GM18502 (cell line): ENCODE measurements around the gene ANKDD1A.

Experiments
- ATAC-seq: cut with Tn5 transposase; IDR thresholded peaks from one replicate; pipeline ENCODE4 v1.9.1; 2021; ENCODE audit warnings: mild to moderate bottlenecking; ENCODE audit not compliant: unreplicated experiment, poor library complexity

Gene ANKDD1A

GRCh38 chr15:64951777-64952418, 40.2 kb downstream of the ANKDD1A start:
- no peak for ATAC-seq

- no peak for ATAC-seq
Observed at GRCh38 chr15:64954395-64954794, 42.7 kb downstream of the ANKDD1A start.

DNA sequence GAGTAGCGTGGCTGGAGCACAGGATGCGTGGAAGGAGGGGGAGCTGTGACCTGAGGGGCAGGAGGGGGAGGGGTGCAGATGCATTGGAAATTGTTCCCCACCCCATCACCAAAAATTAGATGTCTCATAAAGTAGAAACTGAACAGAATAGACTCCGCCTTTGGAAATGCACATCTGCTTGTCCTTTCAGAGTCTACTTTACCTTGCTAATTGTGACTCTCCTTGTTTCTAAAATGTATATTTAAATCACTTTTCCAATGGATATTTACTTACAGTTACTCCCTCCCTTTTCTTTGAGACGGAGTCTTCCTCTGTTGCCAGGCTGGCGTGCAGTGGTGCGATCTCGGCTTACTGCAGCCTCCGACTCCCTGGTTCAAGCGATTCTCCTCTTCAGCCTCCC, 47.4 kb downstream of the ANKDD1A start:
- ATAC-seq, result no peak

- no peak for ATAC-seq
Observed at GRCh38 chr15:64960153-64960552, 48.5 kb downstream of the ANKDD1A start.

DNA sequence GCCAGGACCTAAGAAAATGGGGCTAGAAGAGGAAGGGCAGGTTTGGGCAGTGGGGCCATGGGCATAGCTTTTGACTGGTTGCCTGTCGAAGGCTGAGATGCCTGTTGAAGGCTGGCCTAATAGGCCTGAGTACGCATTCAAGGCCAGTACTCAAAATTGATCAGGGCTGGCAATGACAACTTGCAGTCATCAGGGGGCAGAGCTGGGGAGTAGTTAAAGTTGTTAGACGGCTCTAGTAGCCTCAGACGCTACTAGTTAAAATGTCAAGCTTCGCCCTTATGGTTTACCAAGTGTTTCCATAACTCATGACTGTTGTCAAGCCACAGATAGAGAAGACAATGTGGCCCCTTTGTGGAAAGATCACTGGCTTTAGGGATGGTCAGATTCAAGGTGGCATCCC, 49.3 kb downstream of the ANKDD1A start:
- ATAC-seq, result no peak

GRCh38 chr15:64969401-64969800, 57.7 kb downstream of the ANKDD1A start:
- ATAC-seq, result no peak

- no peak for ATAC-seq
Observed at GRCh38 chr15:64970698-64971097, 59.0 kb downstream of the ANKDD1A start.

GRCh38 chr15:64975390-64975789, 63.7 kb downstream of the ANKDD1A start:
- no peak for ATAC-seq

DNA sequence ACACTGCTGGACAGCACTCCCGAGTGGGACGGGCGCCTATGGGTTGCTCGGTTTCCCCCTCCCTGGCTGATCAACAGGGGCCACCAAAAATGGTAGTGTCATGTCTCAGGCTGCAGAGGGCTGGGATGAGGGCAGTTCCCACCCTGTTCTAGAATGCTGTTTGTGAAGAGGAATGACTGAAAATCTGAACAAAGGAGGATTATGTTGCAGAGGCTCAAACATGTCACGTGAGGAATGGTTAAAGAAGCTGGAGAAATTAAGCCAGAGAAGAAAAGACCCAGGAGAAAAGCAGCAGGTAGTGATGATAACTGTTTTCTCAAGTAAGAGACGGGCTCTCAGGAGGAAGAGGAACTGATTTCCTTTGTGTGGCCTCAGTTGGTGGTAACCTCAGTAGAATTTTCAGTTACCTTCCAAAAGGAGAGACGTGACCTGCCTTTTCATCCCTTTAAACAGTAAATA, 67.6 kb downstream of the ANKDD1A start:
- no peak for ATAC-seq

DNA sequence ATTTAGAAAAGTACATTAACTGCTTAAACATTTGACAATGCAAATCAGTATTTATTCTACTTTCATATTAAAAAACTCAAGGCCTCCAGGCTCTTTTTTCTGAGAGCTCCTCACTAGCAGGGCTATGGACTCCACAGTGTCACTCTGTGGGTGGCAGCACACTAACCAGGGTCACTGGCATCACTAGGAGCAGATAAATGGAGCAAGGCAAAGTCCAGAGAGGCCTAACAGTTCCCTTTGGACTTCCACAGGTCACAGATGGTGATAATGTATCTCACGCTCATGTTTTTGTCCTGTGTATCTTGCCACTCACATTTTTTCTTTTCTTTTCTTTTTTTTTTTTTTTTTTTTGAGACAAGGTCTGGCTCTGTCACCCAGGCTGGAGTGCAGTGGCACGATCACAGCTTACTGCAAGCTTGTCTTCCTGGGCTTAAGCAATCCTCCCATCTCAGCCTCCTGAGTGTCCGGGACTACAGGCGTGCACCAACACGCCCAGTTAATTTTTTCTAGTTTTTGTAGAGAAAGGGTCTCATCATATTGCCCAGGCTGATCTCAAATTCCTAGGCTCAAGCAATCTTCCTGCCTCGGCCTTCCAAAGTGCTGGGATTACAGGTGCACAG, 70.2 kb downstream of the ANKDD1A start:
- ATAC-seq, result no peak

DNA sequence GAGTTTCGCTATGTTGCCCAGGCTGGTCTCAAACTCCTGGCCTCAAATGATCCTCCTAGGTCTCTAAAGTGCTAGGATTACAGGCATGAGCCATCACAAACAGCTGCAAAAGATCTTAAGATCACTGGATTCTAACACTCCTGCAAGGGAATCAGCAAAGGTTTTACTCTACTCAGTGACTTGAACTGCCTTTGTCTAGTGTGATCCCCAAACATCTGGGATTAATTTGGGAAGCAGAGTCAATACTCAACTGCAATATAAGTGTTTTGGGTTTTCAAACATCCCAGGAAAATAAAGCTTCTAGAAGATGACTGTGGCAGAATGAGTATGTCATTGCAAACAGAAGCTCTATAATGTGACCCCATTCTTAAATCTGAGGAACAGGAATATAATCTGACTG, 70.8 kb downstream of the ANKDD1A start:
- ATAC-seq, result no peak

DNA sequence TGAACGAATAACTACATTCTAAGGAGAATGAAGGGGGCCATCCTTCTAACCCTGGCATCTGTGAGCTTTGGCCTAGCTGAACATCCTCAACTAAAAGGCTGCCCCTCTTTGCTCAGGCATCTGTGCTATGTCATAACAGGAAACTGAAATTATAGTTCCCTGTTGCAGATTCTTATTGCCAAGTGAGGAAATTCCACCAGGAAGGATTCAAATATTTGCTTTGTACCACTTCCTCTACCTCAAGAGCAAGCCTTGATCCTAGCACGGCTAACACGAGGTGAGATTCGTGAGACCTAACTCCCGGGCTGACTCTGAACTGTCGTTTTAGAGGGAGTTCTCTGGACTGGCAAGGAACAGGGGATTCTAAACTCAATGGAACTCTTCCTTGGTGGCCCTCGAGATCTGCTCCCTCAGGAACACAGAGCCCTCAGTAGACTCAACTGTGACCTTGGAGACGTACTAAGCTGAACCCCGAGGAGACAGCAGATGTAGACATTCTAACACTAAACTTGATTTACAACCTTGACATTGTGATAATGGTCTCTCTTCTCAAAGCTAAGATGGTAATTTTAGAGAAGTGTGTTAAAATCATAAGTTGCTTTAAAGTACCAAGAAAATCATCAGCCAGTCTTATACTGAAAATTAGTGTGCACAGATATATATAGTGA, 73.8 kb downstream of the ANKDD1A start:
- no peak for ATAC-seq

- ATAC-seq, result no peak
Observed at GRCh38 chr15:64987136-64987535, 75.4 kb downstream of the ANKDD1A start.

GRCh38 chr15:64989416-64990167, 77.9 kb downstream of the ANKDD1A start, which contains the start of gene SPG21:
SPG21 (minus strand) TSS chr15:64989914; CDS start chr15:64983569, 6,345 bp downstream.
- ATAC-seq, result peak; percentile 96

DNA sequence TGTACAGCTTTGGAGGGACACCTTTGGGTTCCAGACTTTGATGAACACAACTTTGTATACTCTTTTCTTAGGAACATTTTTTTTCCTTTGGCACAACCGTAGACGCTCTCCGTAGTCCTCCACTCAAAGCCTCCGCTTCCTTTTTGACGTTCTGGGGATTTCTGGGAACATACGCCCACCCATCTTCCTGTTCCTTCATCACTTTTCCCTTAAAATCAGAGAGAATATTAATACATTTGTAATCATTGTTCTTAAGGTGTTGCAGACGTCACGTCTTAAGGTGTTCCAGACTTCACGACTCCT, 78.4 kb downstream of the ANKDD1A start:
- ATAC-seq, result no peak

DNA sequence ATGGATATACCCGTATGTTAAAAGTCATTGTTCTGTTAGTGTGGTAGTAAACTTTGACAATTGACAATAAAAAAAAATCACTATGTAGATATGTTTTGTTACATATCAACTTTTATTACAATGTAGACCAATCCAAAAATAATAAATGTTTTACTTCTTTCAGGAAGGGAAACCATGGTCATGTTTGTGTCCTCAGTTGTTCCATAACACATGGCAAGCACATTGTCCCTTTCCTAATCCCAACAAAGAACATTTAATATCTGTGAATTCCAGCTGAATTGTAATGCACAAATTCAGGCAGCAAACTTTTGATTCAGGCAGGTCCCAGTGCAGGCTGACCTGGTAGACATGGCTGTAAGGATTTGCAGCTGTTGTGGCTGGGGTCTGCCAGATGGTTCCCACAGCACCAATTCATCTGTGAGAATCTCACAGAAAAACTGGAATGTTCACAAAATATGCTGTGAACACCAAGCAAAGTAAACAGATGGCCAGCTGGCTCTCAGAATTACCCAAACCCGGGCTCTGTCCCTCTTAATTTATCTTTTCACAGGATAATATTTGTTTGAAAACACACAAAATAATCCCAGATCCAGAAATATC, 79.9 kb downstream of the ANKDD1A start:
- ATAC-seq, result no peak

DNA sequence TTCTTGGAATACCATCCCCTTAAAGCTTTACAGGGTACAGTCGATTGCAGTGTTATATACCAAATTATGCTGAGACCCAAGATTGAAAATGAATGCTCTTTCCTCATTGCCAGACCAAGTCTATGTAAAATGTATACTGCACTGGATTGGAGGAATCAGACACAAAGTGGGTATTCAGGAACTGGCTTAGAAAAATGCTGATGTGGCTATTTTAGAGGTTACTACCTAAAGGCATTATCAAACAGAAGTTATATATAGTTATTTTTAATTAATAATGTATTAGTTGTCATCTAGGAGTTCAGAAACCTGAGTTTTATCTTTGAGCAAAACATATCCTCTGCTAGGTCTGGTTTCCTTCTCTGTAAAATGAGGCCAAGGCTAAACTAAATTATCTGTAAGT, 81.6 kb downstream of the ANKDD1A start:
- ATAC-seq, result no peak

DNA sequence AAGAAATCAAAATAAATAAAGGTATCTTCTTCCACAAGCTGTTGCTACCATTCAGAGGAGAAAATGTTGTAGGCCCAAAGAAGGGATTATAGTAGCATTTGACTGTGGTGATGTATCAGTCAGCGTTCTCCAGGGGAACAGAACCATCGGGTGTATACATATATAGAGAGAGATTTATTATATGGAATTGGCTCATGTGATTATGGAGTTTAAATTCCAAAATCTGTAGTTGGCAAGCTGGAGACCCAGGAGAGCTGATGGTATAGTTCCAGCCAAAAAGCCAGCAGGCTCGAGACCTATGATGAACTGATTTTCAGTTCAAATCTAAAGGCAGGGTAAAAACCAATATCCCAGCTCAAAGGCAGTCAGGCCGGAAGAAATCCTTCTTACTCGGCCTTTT, 85.4 kb downstream of the ANKDD1A start:
- ATAC-seq, result no peak

DNA sequence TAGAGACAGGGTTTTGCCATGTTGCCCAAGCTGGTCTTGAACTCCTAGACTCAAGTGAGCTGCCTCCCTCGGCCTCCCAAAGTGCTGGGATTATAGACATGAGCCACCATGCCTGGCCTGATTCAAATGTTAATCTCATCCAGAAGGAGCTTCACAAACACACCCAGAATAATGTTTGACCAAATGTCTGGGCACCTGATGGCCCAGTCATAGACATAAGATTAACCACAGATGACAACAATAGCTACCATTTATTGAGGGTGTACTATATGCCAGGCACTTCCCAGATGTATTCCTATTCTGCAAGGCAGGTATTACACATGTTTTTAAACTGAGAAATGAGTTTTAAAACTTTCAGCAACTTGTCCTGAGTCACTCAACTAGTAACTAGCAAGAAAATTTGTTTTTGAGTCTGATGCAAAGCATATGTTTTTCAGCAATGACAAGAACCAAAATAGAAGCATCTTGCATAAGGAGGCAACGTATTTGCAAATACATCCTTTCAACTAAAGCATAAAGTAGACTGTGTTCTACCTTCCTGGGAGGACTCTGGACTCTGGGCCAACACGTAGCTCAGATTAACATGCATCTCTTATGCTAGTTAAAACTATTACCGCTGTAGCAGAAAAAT, 86.2 kb downstream of the ANKDD1A start:
- no peak for ATAC-seq

- no peak for ATAC-seq
Observed at GRCh38 chr15:65004993-65005392, 93.3 kb downstream of the ANKDD1A start.
